ENCODE results near the gene TMPRSS11E. TPM values are rescaled to one million over a fixed set of nuclear protein-coding genes. Genes with fewer than 3 reads are reported as not detected.
"Not testable (repeated sequence)": the region's sequence is repeated elsewhere in the genome, so short reads cannot be mapped to it uniquely, and the experiment has no call there.

TMPRSS11E gene
- total RNA-seq: 12.3 TPM

GRCh38 chr4:68447201-68447600 is at the start of gene TMPRSS11E:
TSS of gene TMPRSS11E (plus strand) at chr4:68447463. CDS start at chr4:68447513, 50 bp downstream.
- DNase-seq: no peak

DNA sequence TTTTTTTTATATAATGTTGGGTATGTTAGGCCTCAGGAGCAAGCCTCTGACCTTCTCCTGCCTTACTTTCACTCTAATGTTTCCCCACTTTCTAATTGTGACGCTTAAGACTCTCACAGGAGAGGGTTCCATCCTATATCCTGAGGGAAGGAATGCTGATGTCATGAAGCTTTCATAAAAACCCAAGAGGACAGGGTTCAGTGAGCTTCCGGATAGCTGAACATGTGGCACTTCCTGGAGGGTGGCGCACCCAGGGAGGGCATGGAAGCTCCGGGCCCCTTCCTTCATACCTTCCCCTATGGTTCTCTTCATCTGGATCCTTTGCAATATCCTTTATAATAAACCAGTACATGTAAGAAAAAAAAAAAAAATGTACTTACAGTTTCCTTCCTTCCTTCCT is 48.0 kb upstream of the TMPRSS11E start:
- no peak for DNase-seq

GRCh38 chr4:68401231-68401630 is 46.0 kb upstream of the TMPRSS11E start:
- DNase-seq: no peak

DNA sequence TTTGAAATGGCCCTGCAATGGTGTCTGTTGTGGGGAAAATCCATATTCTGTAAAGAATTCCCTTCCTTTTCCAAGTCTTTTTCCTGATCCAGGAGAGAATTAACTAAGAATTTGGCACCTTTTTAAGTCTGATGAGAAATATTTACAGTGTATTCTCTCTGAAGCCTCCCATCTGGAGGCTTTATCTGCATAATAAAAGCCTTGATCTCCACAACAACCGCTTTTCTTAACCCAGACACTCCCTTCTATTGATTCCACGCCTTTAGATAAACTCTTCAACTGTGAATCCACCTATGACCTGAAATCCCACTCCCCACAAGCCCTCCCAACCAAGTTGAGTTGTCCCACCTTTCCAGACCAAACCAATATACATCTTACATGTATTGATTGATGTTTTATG is 43.1 kb upstream of the TMPRSS11E start:
- no peak for DNase-seq

DNA sequence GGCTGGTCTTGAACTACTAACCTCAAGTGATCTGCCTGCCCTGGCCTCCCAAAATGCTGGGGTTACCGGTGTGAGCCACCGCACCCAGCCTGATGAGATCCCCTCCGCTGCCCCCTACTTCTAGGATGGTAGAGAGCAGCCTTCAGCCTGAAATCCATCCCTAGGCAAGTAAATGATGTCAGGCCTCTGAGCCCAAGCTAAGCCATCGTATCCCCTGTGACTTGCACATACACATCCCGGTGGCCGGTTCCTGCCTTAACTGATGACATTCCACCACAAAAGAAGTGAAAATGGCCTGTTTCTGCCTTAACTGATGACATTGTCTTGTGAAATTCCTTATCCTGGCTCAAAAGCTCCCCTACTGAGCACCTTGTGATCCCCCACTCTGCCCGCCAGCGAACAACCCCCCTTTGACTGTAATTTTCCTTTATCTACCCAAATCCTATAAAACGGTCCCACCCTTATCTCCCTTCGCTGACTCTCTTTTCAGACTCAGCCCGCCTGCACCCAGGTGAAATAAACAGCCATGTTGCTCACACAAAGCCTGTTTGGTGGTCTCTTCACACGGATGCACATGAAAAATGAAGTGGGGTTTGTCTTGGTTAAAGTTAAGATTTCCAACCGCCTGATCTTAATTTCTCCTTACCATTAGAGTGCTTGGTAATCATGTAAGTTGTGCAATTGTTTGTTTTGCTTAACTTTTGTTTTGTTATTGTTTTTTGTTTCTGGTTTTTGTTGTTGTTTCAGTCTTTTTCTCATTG is 41.4 kb upstream of the TMPRSS11E start:
- DNase-seq: not testable (repeated sequence)

DNA sequence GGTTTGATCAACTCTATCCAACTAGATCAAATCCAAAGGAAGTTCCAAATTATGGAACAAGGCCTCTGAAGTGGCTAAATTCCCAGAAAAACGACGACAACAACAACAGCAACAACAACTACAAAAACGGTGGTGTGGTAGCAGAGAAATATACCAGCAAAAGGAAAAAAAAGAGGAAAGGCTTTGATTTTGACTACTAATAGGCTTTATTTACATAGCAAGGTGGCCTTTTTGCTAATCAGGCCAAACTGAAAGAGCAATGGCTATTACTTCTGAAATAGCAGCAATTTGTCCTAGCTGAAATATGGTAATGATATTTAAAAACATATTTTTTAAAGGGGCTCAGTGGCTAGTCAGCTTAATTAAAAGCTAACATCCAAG is 40.8 kb upstream of the TMPRSS11E start:
- DNase-seq: no peak

GRCh38 chr4:68407015-68407867 is 40.0 kb upstream of the TMPRSS11E start:
- not testable (repeated sequence) for DNase-seq

DNA sequence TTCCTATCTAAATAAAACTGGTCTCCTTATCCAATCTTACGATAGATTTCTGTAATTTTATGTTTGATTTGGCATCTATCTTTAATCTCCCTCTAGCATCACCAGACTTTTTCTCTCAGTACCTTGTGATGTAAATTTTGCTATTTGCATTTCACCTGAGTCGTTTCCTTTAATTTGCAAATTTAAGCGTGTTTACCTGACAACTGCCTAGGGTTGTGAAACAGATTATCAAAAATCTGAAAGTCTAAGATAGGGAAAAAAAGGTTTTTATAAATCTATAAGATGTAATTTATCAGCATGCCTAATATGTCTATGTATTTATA is 39.4 kb upstream of the TMPRSS11E start:
- no peak for DNase-seq

DNA sequence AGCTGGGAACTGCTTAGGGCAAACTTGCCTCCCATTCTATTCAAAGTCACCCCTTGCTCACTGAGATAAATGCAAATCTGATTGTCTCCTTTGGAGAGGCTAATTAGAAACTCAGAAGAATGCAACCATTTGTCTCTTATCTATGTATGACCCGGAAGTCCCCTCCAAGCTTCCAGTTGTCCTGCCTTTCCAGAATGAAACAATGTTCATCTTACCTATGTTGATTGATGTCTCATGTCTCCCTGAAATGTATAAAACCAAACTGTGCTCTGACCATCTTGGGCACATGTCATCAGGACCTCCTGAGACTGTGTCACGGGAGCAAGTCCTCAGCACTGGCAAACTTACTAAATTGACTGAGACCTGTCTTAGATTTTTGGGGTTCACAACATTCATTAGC is 37.1 kb upstream of the TMPRSS11E start:
- no peak for DNase-seq

- DNase-seq: no peak
Measured at GRCh38 chr4:68410643-68411042, 36.6 kb upstream of the TMPRSS11E start.

DNA sequence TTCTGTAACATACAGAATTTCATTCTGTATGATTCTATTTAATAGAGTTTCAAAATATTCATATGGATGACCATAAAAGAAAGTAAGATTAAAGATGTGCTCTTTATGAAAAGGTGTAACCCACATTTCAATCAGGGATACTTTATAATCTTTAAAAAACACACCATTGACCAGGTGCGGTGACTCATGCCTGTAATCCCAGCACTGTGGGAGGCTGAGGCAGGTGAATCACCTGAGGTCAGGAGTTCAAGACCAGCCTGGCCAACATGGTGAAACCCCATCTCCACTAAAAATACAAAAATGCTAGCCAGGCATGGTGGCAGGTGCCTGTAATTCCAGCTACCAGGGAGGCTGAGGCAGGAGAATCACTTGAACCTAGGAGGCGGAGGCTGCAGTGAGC is 35.2 kb upstream of the TMPRSS11E start:
- DNase-seq: not testable (repeated sequence)

DNA sequence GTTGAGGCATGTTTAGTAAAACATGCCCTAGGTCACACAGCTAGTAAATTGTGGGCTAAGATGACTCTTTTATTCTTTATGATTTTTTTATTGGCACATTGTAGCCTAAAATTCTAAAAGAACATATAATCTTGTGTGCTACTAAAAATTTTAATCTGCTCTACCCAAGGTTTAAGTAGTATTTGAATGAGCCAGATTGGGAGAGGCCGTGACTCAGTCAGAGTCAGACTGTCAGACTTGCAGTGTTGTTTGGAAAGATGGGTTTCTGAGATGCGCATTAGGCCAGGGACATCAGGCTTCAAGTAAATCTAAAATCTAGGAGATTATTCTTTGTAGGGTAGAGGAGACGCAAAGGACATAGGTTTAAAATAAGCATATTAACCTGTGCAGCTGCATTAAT is 30.7 kb upstream of the TMPRSS11E start:
- no peak for DNase-seq

DNA sequence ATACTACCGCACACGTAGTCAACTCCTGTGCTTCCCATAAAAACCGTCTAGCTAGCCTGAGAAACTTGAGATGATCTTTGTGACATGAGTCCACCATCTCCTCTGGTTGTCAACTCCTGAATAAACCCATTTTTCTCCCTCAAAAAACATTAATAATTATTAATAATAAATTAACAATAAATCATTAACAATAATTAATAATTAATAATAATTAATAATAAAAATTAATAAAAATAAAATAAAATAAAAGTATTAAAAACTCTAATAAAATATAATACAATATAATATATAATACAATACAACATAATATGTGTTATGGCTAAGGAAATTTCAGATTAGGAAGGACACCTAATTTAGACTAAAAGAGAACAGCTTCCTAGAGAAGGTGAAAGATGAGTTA is 20.7 kb upstream of the TMPRSS11E start:
- DNase-seq: no peak

- no peak for DNase-seq
Measured at GRCh38 chr4:68430337-68430736, 16.9 kb upstream of the TMPRSS11E start.

GRCh38 chr4:68432320-68432719 is 14.9 kb upstream of the TMPRSS11E start:
- DNase-seq: no peak

DNA sequence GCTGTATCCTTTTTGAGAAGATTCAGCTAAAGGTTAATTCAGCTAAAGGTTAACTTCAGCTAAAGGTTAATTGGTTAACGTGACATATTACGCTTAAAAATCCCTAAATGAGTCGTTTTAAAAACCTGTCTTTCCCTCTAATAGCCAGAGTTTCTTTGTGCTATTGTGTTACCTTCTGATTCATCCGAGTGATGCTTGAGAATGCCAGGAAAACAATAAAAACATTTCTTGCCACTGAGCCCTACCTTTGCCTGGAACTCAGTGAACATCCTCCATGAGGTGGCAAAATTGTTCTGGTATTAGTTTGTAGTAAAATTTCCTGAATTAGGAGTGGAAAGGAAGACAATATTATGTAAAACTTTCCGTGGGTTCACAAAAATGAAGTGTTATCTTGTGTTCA is 13.7 kb upstream of the TMPRSS11E start:
- no peak for DNase-seq

- DNase-seq: no peak
Measured at GRCh38 chr4:68434277-68434676, 13.0 kb upstream of the TMPRSS11E start.

- DNase-seq: no peak
Measured at GRCh38 chr4:68434836-68435235, 12.4 kb upstream of the TMPRSS11E start.

GRCh38 chr4:68445111-68445510 is 2.2 kb upstream of the TMPRSS11E start:
- no peak for DNase-seq

GRCh38 chr4:68451246-68452211 is 4.3 kb downstream of the TMPRSS11E start:
- DNase-seq: no peak

DNA sequence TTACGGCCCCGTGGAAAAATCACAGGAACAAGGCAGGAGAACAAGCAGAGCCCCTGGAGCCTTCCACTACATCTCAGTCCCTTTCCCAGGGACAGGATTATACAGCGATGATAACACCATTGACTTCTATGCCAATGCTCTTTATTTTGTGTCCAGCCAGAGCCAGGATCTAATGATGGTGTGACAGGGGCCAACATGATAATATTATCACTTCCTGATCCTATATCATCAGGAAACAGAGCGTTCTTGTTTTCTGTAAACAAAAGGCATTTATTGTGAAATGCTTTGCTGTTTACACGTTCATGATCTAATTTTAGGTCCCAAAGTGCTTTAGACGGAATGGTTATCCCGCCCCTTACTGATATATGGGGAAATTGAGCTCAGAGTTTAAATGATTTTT is 12.8 kb downstream of the TMPRSS11E start:
- DNase-seq: no peak

- DNase-seq: no peak
Measured at GRCh38 chr4:68461790-68462189, 14.5 kb downstream of the TMPRSS11E start.

- no peak for DNase-seq
Measured at GRCh38 chr4:68462691-68463090, 15.4 kb downstream of the TMPRSS11E start.
